ENCODE results near the gene KIF5C.

The KIF5C gene

DNA sequence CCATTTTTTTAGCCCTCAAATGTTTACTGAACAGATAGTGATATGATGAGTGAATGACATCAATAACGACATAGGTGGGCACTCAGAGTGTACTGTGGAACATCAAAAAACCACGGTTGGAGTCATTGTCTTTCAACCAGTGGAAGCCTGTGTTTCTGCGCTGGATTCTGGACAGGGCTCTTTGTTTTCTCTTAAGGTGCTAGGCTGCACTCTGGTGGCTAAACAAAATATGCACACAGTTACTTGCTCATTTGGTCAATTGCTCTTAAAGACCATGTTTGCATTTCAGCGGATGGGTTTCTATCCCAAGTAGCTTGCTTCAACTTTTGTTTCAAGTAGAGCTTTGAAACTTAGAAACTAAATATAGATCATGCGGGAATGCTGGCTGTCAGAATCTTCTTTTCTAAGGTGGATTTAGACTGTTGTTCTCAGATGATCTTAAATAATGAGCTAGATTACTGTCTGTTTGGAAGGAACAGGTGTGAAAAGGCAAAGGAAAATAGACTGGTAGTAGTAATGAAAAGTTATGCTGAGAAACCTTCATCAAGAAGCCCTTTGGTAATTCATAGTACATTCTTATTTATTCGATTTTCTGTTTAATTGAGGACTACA is 115.0 kb downstream of the KIF5C start:
- ChIA-PET POLR2A (interaction anchor here (0.7 kb wide), 1 partner anchor 969 kb away, joined by 5 read pairs; the partner anchor contains the start of genes MBD5 and ORC4), CTCF (interaction anchor here (0.6 to 1.0 kb wide), 13 partner anchors 9 to 1057 kb away, joined by 3 to 6 read pairs (median 3); no protein-coding TSS in a partner anchor)
- peak; percentile 55 for TF ChIP-seq ZNF654 (tag by site-specific recombination; IDR thresholded peaks at IDR 0.05; ENCODE audit: low read depth)
- TF ChIP-seq, protein P1, sequence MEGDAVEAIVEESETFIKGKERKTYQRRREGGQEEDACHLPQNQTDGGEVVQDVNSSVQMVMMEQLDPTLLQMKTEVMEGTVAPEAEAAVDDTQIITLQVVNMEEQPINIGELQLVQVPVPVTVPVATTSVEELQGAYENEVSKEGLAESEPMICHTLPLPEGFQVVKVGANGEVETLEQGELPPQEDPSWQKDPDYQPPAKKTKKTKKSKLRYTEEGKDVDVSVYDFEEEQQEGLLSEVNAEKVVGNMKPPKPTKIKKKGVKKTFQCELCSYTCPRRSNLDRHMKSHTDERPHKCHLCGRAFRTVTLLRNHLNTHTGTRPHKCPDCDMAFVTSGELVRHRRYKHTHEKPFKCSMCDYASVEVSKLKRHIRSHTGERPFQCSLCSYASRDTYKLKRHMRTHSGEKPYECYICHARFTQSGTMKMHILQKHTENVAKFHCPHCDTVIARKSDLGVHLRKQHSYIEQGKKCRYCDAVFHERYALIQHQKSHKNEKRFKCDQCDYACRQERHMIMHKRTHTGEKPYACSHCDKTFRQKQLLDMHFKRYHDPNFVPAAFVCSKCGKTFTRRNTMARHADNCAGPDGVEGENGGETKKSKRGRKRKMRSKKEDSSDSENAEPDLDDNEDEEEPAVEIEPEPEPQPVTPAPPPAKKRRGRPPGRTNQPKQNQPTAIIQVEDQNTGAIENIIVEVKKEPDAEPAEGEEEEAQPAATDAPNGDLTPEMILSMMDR (tag by site-specific recombination; IDR thresholded peaks at IDR 0.05): peak; percentile 59
- TF ChIP-seq HOXC10 (CRISPR knock-in tag; IDR thresholded peaks at IDR 0.05): no peak
- Histone ChIP-seq H3K27ac (ENCODE audit: extremely low read depth, low read depth, low read length) (no peak overlapping the region), H3K36me3 (ENCODE audit: control insufficient read depth in 2 of 2, insufficient read depth in 1 of 2, low read length in 2 of 2) (peaks cover 0 to 59% of the 10 kb centered on the region in 2 experiments; a peak in 1 of 3 replicates), H3K4me3 (ENCODE audit: low read depth, low read length) (no peak overlapping the region), H3K9me3 (ENCODE audit: control insufficient read depth, insufficient read depth, low read depth, low read length) (no peaks in the 10 kb centered on the region), H3K4me1 (ENCODE audit: control insufficient read depth, insufficient read depth, low read length) (no peaks in the 10 kb centered on the region)

DNA sequence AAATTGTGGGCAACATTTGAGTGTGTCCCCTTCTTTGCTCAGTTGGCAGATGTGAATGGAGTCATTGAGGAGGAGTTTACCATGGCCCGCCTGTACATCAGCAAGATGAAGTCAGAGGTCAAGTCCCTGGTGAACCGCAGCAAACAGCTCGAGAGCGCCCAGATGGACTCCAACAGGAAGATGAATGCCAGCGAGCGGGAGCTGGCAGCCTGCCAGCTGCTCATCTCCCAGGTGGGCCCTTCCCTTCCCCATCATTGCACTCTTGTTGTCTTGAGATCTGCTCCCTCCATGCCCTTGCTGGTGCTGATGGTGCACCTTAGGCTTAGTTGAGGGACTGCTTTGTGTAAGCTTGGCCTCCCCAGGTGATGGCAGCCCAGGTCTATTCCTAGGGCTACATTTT is 115.9 kb downstream of the KIF5C start:
- H3K27ac ChIP-seq (ENCODE audit: extremely low read depth, low read depth, low read length): no peak overlapping the region
- POLR2A ChIA-PET: no interaction called here
- H3K4me1 ChIP-seq (ENCODE audit: control insufficient read depth, insufficient read depth, low read length): no peaks in the 10 kb centered on the region
- CTCF ChIA-PET: no interaction called here
- TF ChIP-seq OVOL3 (tag by site-specific recombination; IDR thresholded peaks at IDR 0.05) (no peak), ZNF311 (tag by site-specific recombination; IDR thresholded peaks at IDR 0.05; ENCODE audit: borderline replicate concordance) (no peak), KLF1 (tag by site-specific recombination; IDR thresholded peaks at IDR 0.05) (no peak), ZNF521 (tag by site-specific recombination; IDR thresholded peaks at IDR 0.05) (no peak), ZNF530 (tag by site-specific recombination; IDR thresholded peaks at IDR 0.05; ENCODE audit: low read depth) (no peak), ZNF416 (tag by site-specific recombination; IDR thresholded peaks at IDR 0.05) (no peak), ZNF341 (tag by site-specific recombination; IDR thresholded peaks at IDR 0.05; ENCODE audit: low read depth) (no peak), ZNF48 (tag by site-specific recombination; IDR thresholded peaks at IDR 0.05) (no peak), ZNF423 (tag by site-specific recombination; IDR thresholded peaks at IDR 0.05) (no peak), ZSCAN16 (tag by site-specific recombination; IDR thresholded peaks at IDR 0.05) (no peak), ZNF112 (tag by site-specific recombination; IDR thresholded peaks at IDR 0.05) (no peak)
- TF ChIP-seq, protein P2, sequence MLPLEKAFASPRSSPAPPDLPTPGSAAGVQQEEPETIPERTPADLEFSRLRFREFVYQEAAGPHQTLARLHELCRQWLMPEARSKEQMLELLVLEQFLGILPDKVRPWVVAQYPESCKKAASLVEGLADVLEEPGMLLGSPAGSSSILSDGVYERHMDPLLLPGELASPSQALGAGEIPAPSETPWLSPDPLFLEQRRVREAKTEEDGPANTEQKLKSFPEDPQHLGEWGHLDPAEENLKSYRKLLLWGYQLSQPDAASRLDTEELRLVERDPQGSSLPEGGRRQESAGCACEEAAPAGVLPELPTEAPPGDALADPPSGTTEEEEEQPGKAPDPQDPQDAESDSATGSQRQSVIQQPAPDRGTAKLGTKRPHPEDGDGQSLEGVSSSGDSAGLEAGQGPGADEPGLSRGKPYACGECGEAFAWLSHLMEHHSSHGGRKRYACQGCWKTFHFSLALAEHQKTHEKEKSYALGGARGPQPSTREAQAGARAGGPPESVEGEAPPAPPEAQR (tag by site-specific recombination; IDR thresholded peaks at IDR 0.05): no peak
- TF ChIP-seq, protein P3, sequence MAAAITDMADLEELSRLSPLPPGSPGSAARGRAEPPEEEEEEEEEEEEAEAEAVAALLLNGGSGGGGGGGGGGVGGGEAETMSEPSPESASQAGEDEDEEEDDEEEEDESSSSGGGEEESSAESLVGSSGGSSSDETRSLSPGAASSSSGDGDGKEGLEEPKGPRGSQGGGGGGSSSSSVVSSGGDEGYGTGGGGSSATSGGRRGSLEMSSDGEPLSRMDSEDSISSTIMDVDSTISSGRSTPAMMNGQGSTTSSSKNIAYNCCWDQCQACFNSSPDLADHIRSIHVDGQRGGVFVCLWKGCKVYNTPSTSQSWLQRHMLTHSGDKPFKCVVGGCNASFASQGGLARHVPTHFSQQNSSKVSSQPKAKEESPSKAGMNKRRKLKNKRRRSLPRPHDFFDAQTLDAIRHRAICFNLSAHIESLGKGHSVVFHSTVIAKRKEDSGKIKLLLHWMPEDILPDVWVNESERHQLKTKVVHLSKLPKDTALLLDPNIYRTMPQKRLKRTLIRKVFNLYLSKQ (tag by site-specific recombination; IDR thresholded peaks at IDR 0.05; ENCODE audit: borderline replicate concordance): no peak
- TF ChIP-seq, protein P4, sequence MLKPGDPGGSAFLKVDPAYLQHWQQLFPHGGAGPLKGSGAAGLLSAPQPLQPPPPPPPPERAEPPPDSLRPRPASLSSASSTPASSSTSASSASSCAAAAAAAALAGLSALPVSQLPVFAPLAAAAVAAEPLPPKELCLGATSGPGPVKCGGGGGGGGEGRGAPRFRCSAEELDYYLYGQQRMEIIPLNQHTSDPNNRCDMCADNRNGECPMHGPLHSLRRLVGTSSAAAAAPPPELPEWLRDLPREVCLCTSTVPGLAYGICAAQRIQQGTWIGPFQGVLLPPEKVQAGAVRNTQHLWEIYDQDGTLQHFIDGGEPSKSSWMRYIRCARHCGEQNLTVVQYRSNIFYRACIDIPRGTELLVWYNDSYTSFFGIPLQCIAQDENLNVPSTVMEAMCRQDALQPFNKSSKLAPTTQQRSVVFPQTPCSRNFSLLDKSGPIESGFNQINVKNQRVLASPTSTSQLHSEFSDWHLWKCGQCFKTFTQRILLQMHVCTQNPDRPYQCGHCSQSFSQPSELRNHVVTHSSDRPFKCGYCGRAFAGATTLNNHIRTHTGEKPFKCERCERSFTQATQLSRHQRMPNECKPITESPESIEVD (tag by site-specific recombination; IDR thresholded peaks at IDR 0.05): no peak
- TF ChIP-seq, protein P5, sequence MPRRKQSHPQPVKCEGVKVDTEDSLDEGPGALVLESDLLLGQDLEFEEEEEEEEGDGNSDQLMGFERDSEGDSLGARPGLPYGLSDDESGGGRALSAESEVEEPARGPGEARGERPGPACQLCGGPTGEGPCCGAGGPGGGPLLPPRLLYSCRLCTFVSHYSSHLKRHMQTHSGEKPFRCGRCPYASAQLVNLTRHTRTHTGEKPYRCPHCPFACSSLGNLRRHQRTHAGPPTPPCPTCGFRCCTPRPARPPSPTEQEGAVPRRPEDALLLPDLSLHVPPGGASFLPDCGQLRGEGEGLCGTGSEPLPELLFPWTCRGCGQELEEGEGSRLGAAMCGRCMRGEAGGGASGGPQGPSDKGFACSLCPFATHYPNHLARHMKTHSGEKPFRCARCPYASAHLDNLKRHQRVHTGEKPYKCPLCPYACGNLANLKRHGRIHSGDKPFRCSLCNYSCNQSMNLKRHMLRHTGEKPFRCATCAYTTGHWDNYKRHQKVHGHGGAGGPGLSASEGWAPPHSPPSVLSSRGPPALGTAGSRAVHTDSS (tag by site-specific recombination; IDR thresholded peaks at IDR 0.05): no peak
- TF ChIP-seq, protein P6, sequence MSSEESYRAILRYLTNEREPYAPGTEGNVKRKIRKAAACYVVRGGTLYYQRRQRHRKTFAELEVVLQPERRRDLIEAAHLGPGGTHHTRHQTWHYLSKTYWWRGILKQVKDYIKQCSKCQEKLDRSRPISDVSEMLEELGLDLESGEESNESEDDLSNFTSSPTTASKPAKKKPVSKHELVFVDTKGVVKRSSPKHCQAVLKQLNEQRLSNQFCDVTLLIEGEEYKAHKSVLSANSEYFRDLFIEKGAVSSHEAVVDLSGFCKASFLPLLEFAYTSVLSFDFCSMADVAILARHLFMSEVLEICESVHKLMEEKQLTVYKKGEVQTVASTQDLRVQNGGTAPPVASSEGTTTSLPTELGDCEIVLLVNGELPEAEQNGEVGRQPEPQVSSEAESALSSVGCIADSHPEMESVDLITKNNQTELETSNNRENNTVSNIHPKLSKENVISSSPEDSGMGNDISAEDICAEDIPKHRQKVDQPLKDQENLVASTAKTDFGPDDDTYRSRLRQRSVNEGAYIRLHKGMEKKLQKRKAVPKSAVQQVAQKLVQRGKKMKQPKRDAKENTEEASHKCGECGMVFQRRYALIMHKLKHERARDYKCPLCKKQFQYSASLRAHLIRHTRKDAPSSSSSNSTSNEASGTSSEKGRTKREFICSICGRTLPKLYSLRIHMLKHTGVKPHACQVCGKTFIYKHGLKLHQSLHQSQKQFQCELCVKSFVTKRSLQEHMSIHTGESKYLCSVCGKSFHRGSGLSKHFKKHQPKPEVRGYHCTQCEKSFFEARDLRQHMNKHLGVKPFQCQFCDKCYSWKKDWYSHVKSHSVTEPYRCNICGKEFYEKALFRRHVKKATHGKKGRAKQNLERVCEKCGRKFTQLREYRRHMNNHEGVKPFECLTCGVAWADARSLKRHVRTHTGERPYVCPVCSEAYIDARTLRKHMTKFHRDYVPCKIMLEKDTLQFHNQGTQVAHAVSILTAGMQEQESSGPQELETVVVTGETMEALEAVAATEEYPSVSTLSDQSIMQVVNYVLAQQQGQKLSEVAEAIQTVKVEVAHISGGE (tag by site-specific recombination; conservative IDR thresholded peaks at IDR 0.05; ENCODE audit: low read depth): no peak
- no peaks in the 10 kb centered on the region for H3K9me3 ChIP-seq (ENCODE audit: control insufficient read depth, insufficient read depth, low read depth, low read length)
- H3K4me3 ChIP-seq (ENCODE audit: low read depth, low read length): no peak overlapping the region
- H3K36me3 ChIP-seq (ENCODE audit: control insufficient read depth in 2 of 2, insufficient read depth in 1 of 2, low read length in 2 of 2): peaks cover 0 to 59% of the 10 kb centered on the region in 2 experiments; a peak in 1 of 3 replicates
